PC-3 (cell line): Measurements from ENCODE around the gene UBFD1. TPM values are rescaled to one million over a fixed set of nuclear protein-coding genes. Genes with fewer than 3 reads are reported as not detected.

Experiments
- ATAC-seq: fragments of 200-7000 bp; cut with Tn5 transposase; 2 replicates; pipeline ENCODE4 v1.9.1; 2020; ENCODE audit warnings: mild to moderate bottlenecking, moderate library complexity
- Bru-seq: library from RNA; stranded (reverse); fragments of 400-500 nt; gene quantifications from one replicate; lab custom pipeline; 2021; lab: Mats Ljungman, UMichigan
- BruChase-seq, 2 experiments: library from RNA; stranded (reverse); fragments of 400-500 nt; gene quantifications; one replicate each; lab custom pipeline; 2021; lab: Mats Ljungman, UMichigan
- BruUV-seq: library from RNA; stranded (reverse); fragments of 400-500 nt; replicated peaks from 2 replicates; lab custom pipeline; 2021; lab: Mats Ljungman, UMichigan
- CTCF ChIA-PET: fragments of 300-600 bp; sonication (Branson Sonifier 250); formaldehyde crosslinking; loops from one replicate; lab custom pipeline; 2022; ENCODE audit warnings: antibody characterized with exemption; lab: Charles Lee
- POLR2A ChIA-PET: fragments of 300-600 bp; sonication (Branson Sonifier 250); formaldehyde crosslinking; loops from one replicate; lab custom pipeline; 2022; ENCODE audit warnings: antibody characterized with exemption; ENCODE audit not compliant: unreplicated experiment; lab: Charles Lee
- DNase-seq: peaks from one replicate; pipeline ENCODE4 v3.0.0-alpha.2; 2015
- H2AFZ ChIP-seq: fragments of 300-600 bp; sonication (generic); 2 replicates; pipeline ENCODE4 v1.6.0; 2016; ENCODE audit warnings: antibody characterized with exemption, low read length
- H3F3A ChIP-seq: fragments of 300-600 bp; sonication (generic); one replicate; pipeline ENCODE4 v1.6.0; 2017; ENCODE audit warnings: antibody characterized with exemption, low read length, control low read depth, mild to moderate bottlenecking; ENCODE audit not compliant: unreplicated experiment
- H3K27ac ChIP-seq: fragments of 300-600 bp; sonication (generic); 2 replicates; pipeline ENCODE4 v1.5.1; 2016; ENCODE audit warnings: mild to moderate bottlenecking, low read length
- H3K27me3 ChIP-seq: fragments of 300-600 bp; sonication (generic); 2 replicates; pipeline ENCODE4 v1.6.1; 2016; ENCODE audit warnings: low read length, mixed read lengths
- H3K36me3 ChIP-seq: fragments of 300-600 bp; sonication (generic); 2 replicates; pipeline ENCODE4 v1.6.1; 2016; ENCODE audit warnings: low read depth, mixed run types, low read length, mixed read lengths
- H3K4me1 ChIP-seq: fragments of 300-600 bp; sonication (generic); 2 replicates; pipeline ENCODE4 v1.5.1; 2016; ENCODE audit warnings: low read length; ENCODE audit not compliant: insufficient read depth
- H3K4me2 ChIP-seq: fragments of 300-600 bp; sonication (generic); 2 replicates; pipeline ENCODE4 v1.6.0; 2016; ENCODE audit warnings: low read length
- H3K4me3 ChIP-seq: fragments of 300-600 bp; sonication (generic); 2 replicates; pipeline ENCODE4 v1.5.1; 2016; ENCODE audit warnings: mild to moderate bottlenecking, low read length, mixed read lengths
- H3K79me2 ChIP-seq: fragments of 300-600 bp; sonication (generic); 2 replicates; pipeline ENCODE4 v1.6.1; 2017; ENCODE audit warnings: low read length, mixed read lengths
- H3K9ac ChIP-seq: fragments of 300-600 bp; sonication (generic); 2 replicates; pipeline ENCODE4 v1.6.0; 2016; ENCODE audit warnings: mild to moderate bottlenecking, low read length
- H3K9me2 ChIP-seq: fragments of 300-600 bp; sonication (generic); replicated peaks from 2 replicates; pipeline ENCODE4 v1.6.1; 2016; ENCODE audit warnings: mixed run types, low read length, mixed read lengths
- H3K9me3 ChIP-seq: fragments of 300-600 bp; sonication (generic); 2 replicates; pipeline ENCODE4 v1.6.1; 2016; ENCODE audit warnings: low read length, mixed read lengths
- H4K20me1 ChIP-seq: fragments of 300-600 bp; sonication (generic); 2 replicates; pipeline ENCODE4 v1.6.1; 2016; ENCODE audit warnings: low read length, mixed read lengths
- EZH2 ChIP-seq: fragments of 300-600 bp; sonication (generic); IDR thresholded peaks from one replicate; pipeline ENCODE4 v1.6.1; 2017; ENCODE audit warnings: antibody characterized with exemption, mild to moderate bottlenecking, low read length; ENCODE audit not compliant: unreplicated experiment
- EZH2phosphoT487 ChIP-seq: fragments of 300-600 bp; sonication (generic); IDR thresholded peaks from 2 replicates; pipeline ENCODE4 v1.6.1; 2018; ENCODE audit warnings: mild to moderate bottlenecking, antibody characterized with exemption, low read length, borderline replicate concordance
- intact Hi-C: fragments of 100-400 bp; cut with micrococcal nuclease; formaldehyde crosslinking; loops from 2 replicates; pipeline ENCODE4 v1.9.0; 2023
- long read RNA-seq: library from polyadenylated mRNA; unstranded; transcript quantifications from one replicate; pipeline ENCODE4 v2.0.0, GENCODE V29; 2021; ENCODE audit not compliant: unreplicated experiment
- total RNA-seq: library from RNA; depleted of rRNA; stranded (reverse); fragments of >200 nt; gene quantifications from 2 replicates; pipeline ENCODE4 v1.2.3, GENCODE V29; 2014; rRNA removed
- TF ChIP-seq, protein P1 (sequence below): fragments of 300-600 bp; sonication (generic); conservative IDR thresholded peaks from 2 replicates; pipeline ENCODE4 v1.5.1; 2017; ENCODE audit warnings: antibody characterized with exemption, low read depth, mild to moderate bottlenecking, low read length

The UBFD1 gene, protein sequence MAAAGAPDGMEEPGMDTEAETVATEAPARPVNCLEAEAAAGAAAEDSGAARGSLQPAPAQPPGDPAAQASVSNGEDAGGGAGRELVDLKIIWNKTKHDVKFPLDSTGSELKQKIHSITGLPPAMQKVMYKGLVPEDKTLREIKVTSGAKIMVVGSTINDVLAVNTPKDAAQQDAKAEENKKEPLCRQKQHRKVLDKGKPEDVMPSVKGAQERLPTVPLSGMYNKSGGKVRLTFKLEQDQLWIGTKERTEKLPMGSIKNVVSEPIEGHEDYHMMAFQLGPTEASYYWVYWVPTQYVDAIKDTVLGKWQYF
- 69.7 and 85.3 TPM in 2 replicates for total RNA-seq
- Bru-seq, nascent RNA, result percentile 83 among the genes with signal in this experiment
- BruChase-seq, experiment 1, labeled RNA remaining after a 6-hour chase, result percentile 93 among the genes with signal in this experiment
- BruChase-seq, experiment 2, labeled RNA remaining after a 2-hour chase, result percentile 87 among the genes with signal in this experiment
- long read RNA-seq, full-length matches to known transcripts, result 25 of 69 reads
- long read RNA-seq, partial matches to known transcripts, result 5 of 69 reads
- long read RNA-seq, other reads (novel, unspliced or antisense), result 39 of 69 reads

DNA sequence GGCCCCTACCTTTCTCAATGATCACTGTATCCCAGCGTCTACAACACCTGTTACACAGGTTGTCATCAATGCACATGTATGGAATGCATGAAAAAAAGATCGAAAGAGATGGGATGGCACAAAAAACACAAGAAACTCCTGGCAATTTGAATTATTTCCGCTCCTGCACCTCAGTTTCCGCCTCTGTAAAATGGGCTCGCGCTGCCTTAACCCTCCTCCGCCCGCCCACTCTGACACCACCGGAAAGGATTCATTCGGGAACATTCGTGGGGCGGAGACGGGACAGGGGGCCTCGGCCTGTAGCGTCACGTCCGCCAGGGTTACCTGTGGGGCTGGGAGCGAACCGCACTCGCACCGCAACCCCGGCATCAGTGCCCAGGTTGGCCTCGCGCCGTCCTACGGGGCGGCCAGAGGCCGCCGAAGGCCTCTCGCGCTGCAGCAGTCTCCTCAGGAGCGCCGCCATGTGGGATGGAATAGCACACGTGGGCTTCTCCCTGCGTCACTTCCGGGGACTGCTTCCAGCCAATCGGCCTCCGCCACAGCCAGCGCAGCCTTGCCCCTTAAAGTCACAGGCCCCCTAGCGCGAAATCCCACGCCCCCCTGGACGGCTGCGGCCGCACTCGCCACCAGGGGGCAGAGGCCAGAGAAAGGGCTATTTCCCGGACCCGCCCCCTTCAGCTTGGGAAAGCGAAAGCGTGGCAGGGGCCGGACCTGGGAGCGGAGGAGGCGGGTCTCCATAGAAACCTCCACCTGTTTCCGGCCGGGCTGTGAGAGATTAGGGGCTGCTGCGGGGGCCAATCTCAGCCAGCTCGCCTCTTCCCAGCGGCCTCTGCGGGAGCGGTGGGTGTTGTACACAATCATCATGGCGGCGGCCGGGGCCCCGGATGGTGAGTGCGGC, at the start of gene UBFD1, which contains the start of gene EARS2:
Gene UBFD1 (plus strand): TSS at position 847 of the 898 bp plus-strand sequence. CDS start 16 bp downstream, at position 863.
Gene EARS2 (minus strand): TSS at position 470 of the 898 bp plus-strand sequence. CDS start 7 bp downstream, at position 463.
- Histone ChIP-seq H3K27ac (peak within 1 kb of the TSS; percentile 95), H2AFZ (peak within 1 kb of the TSS; percentile 83), H3K4me2 (peak within 1 kb of the TSS; percentile 95), H3K9ac (peak within 1 kb of the TSS; percentile 99), H3K4me3 (peak within 1 kb of the TSS; percentile 96), H3K27me3 (no peaks in the 10 kb centered on the region), H3F3A (no peaks in the 10 kb centered on the region), H4K20me1 (no peaks in the 10 kb centered on the region; the same call in 1 of the 2 replicates), H3K9me2 (no peaks in the 10 kb centered on the region), H3K4me1 (peaks cover 5% of the 10 kb centered on the region; the same call in 1 of the 2 replicates), H3K36me3 (peaks cover 18% of the 10 kb centered on the region), H3K79me2 (peaks cover 43% of the 10 kb centered on the region), H3K9me3 (no peaks in the 10 kb centered on the region)
- DNase-seq (peak; percentile 96), ATAC-seq (peak; percentile 91)
- BruUV-seq, result TSS peak; percentile 70
- ChIA-PET CTCF (interaction anchor here (0.8 kb wide), 1 partner anchor 17 kb away, joined by 4 read pairs; no protein-coding TSS in a partner anchor), POLR2A (interaction anchor here (0.7 to 1.0 kb wide), 2 partner anchors 17 to 43 kb away, joined by 3 to 6 read pairs; no protein-coding TSS in a partner anchor)
- intact Hi-C loops, result loop anchor here (1.0 to 2.0 kb wide), 3 partner anchors 16 to 172 kb away; partner anchors contain the start of gene GGA2
- TF ChIP-seq, protein P1, sequence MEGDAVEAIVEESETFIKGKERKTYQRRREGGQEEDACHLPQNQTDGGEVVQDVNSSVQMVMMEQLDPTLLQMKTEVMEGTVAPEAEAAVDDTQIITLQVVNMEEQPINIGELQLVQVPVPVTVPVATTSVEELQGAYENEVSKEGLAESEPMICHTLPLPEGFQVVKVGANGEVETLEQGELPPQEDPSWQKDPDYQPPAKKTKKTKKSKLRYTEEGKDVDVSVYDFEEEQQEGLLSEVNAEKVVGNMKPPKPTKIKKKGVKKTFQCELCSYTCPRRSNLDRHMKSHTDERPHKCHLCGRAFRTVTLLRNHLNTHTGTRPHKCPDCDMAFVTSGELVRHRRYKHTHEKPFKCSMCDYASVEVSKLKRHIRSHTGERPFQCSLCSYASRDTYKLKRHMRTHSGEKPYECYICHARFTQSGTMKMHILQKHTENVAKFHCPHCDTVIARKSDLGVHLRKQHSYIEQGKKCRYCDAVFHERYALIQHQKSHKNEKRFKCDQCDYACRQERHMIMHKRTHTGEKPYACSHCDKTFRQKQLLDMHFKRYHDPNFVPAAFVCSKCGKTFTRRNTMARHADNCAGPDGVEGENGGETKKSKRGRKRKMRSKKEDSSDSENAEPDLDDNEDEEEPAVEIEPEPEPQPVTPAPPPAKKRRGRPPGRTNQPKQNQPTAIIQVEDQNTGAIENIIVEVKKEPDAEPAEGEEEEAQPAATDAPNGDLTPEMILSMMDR, result peak; percentile 74
- TF ChIP-seq EZH2, result no peak

DNA sequence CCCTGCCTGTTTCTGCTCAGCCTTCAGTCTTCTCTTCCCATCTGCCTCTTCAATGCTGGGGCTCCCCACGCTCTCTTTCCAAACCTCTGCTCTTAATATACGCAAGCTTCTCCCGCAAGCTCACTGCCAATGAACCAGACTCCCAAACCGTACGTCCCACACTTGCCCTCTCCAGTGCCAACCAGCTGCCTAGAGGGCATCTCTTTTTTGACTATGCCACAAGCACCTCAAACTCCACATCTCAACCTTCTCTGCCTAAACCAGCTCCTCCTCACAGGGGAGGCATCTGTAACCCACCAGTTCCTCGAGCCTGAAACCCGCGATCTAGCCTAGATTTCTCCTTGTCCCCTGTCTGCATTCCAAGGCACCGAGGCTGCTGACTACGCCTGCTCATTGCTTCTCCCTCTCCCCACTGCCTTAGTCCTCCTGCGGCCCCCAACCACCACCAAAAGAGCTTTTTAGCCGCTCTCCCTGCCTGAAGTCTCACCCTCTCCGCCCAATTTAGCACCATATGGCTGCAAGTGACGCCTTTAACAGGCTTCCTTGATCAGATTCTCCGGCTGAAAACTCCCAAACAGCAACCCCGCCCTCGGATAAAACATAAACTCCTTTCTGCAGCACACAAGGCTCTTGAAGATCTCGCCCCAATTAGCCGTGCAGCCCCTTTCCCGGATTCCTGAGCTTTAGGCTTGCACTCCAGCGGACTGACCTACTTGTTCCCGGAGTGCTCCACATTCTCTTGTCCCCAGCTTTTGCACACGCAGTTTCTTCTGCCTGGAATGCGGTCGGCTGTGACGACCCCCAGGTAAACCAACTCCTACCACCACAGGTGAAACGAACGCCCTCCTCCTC, 48.7 kb upstream of the UBFD1 start:
- no peaks in the 10 kb centered on the region for H3K27me3 ChIP-seq
- H3F3A ChIP-seq, result no peaks in the 10 kb centered on the region
- H3K27ac ChIP-seq, result no peak overlapping the region
- TF ChIP-seq, protein P1, result no peak
- TF ChIP-seq EZH2, result no peak
- TF ChIP-seq EZH2phosphoT487, result no peak
- ChIA-PET CTCF (interaction anchor here (0.6 kb wide), 1 partner anchor 50 kb away, joined by 3 read pairs; no protein-coding TSS in a partner anchor), POLR2A (no interaction called here)
- DNase-seq (peak; percentile 4), ATAC-seq (no peak; the same call in 1 of the 2 replicates)
- H3K9me3 ChIP-seq, result no peaks in the 10 kb centered on the region
- intact Hi-C loops, result no loop called here
- H3K4me1 ChIP-seq, result peaks cover 21% of the 10 kb centered on the region
- H4K20me1 ChIP-seq, result peaks cover 38% of the 10 kb centered on the region
- peak overlapping the region; percentile 63; the same call in 1 of the 2 replicates for H3K9ac ChIP-seq
- peaks cover 56% of the 10 kb centered on the region for H3K79me2 ChIP-seq
- peak overlapping the region; percentile 80 for H3K4me3 ChIP-seq
- no peaks in the 10 kb centered on the region for H3K9me2 ChIP-seq
- H3K4me2 ChIP-seq, result peak overlapping the region; percentile 91
- BruUV-seq, result no TSS peak
- H3K36me3 ChIP-seq, result no peaks in the 10 kb centered on the region
- H2AFZ ChIP-seq, result no peak overlapping the region
